SK-N-SH (cell line): ENCODE results near the gene TACC2.
"Not testable (repeated sequence)": the region's sequence is repeated elsewhere in the genome, so short reads cannot be mapped to it uniquely, and the experiment has no call there.

Source experiments
- RFX5 ChIP-seq: IDR thresholded peaks from 2 replicates; pipeline ENCODE4 v1.6.1; 2012; ENCODE audit warnings: mild to moderate bottlenecking, improper control_type of control experiment, low read length
- TF ChIP-seq, protein P1 (sequence below): fragments of 200-600 bp; sonication (generic); IDR thresholded peaks from 2 replicates; pipeline ENCODE4 v1.6.1; 2017; ENCODE audit warnings: antibody characterized with exemption, mild to moderate bottlenecking, moderate library complexity

GRCh38 chr10:122108786-122109185, 119.8 kb downstream of the TACC2 start:
- TF ChIP-seq, protein P1, sequence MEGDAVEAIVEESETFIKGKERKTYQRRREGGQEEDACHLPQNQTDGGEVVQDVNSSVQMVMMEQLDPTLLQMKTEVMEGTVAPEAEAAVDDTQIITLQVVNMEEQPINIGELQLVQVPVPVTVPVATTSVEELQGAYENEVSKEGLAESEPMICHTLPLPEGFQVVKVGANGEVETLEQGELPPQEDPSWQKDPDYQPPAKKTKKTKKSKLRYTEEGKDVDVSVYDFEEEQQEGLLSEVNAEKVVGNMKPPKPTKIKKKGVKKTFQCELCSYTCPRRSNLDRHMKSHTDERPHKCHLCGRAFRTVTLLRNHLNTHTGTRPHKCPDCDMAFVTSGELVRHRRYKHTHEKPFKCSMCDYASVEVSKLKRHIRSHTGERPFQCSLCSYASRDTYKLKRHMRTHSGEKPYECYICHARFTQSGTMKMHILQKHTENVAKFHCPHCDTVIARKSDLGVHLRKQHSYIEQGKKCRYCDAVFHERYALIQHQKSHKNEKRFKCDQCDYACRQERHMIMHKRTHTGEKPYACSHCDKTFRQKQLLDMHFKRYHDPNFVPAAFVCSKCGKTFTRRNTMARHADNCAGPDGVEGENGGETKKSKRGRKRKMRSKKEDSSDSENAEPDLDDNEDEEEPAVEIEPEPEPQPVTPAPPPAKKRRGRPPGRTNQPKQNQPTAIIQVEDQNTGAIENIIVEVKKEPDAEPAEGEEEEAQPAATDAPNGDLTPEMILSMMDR, result not testable (repeated sequence)
- not testable (repeated sequence) for TF ChIP-seq RFX5
